NB4 (cell line): ENCODE measurements around the gene RIPOR1.
A peak's percentile ranks its signal among the peaks of the same experiment; 100 is the strongest.

Source experiments
- DNase-seq: peaks from one replicate; pipeline ENCODE4 v3.0.0; 2010; ENCODE audit warnings: low read depth
- H3K4me3 ChIP-seq: one replicate; pipeline ENCODE4 v1.5.1; 2011; ENCODE audit warnings: mild to moderate bottlenecking, low read depth, low read length, moderate library complexity
- MYC ChIP-seq: IDR thresholded peaks from 2 replicates; pipeline ENCODE4 v1.6.1; 2011; ENCODE audit warnings: low read depth, low read length
- POLR2A ChIP-seq: IDR thresholded peaks from 2 replicates; pipeline ENCODE4 v1.6.1; 2011; ENCODE audit warnings: mild to moderate bottlenecking; ENCODE audit not compliant: insufficient read length; ENCODE audit errors: extremely low read depth
- TF ChIP-seq, protein P1 (sequence below): IDR thresholded peaks from one replicate; pipeline ENCODE4 v1.5.1; 2012; ENCODE audit warnings: low read depth, low read length
- TF ChIP-seq, protein P2 (sequence below): IDR thresholded peaks from 2 replicates; pipeline ENCODE4 v1.6.1; 2011; ENCODE audit warnings: low read depth, low read length

The RIPOR1 gene

DNA sequence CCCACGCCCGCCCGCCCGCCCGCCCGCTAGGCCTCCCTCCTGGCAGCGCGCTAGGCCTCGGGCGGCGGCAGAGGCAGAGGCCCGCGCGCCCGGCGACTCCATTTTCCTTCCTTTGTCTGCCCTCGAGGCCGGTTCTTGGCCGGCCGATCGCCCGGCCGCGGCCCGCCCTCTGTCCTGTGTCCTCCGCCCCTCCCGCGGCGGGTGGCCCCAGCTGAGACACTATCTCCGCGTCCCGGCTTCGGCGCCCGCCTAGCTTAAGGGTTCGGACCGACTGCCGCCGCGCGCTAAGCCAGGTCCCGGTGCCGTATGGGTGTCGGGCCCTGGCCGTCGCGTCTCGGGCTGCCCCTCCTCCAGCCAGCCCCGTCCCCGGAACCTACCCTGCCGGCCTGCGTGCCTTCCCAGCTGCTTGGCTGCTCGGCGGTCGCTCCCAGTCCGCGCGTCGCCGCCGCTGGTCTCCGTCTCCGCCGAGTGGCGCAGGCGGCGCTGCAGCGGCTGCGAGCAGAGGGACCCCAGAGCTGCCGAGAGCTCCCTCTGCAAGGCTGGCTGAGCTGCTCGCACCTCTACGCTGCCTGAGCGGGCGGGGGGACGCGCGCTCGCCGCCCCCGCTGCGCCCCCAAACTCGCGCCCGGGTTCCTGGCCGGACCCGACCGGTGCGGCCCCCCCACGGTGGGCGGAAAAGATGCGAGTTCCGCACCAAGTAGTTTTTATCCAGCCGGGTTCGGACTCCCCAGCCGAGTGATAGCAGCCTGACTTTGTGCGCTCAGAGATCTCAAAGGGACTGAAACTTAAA is 34.5 kb downstream of the RIPOR1 start:
- DNase-seq, result peak; percentile 85

DNA sequence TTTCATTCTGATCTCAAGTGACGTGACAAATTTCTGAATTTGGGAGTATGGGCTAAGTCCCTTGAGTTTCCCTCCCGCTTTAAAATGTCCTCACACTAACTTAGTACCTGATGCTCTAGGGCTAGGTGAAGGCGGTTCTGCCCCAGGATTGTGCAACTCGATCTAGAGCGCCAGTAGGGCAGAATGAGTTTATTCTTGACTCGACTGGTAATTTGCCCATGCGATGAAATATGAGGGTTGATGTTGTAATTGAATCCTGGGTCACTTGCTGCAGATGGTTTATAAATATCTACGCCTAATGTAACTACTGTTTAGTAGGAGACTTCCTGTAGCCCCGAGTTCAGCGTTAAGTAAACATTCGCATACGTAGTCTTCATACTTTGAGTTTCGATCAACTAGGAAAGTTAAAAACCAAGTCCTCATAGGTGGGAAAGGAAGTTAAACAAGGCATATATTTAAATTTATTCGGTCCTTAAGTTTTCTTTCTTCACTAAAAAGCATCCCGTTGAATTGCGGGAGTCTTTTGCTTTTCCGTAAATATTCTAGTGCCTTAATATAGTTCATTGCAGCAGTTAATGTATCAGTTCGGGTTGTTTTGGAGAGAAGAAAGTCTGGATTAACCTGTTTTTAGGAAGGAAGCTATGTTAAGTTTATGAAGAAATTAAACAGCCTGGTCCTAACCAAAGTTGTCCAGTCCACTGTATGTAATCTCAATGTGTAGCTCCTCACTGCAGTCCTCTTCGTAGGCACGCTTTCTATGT is 35.3 kb downstream of the RIPOR1 start:
- DNase-seq, result peak; percentile 82
- TF ChIP-seq, protein P1, sequence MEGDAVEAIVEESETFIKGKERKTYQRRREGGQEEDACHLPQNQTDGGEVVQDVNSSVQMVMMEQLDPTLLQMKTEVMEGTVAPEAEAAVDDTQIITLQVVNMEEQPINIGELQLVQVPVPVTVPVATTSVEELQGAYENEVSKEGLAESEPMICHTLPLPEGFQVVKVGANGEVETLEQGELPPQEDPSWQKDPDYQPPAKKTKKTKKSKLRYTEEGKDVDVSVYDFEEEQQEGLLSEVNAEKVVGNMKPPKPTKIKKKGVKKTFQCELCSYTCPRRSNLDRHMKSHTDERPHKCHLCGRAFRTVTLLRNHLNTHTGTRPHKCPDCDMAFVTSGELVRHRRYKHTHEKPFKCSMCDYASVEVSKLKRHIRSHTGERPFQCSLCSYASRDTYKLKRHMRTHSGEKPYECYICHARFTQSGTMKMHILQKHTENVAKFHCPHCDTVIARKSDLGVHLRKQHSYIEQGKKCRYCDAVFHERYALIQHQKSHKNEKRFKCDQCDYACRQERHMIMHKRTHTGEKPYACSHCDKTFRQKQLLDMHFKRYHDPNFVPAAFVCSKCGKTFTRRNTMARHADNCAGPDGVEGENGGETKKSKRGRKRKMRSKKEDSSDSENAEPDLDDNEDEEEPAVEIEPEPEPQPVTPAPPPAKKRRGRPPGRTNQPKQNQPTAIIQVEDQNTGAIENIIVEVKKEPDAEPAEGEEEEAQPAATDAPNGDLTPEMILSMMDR, result no peak
- 0 out of 2 replicates have a peak, but pooled peaks have one; percentile 21 for TF ChIP-seq MYC
- peak overlapping the region; percentile 87 for H3K4me3 ChIP-seq

More for the DNA sequence above, 34.5 kb downstream of the RIPOR1 start:
- H3K4me3 ChIP-seq, result peak overlapping the region; percentile 87
- TF ChIP-seq, protein P1, result peak; percentile 7
- TF ChIP-seq POLR2A, result no peak

DNA sequence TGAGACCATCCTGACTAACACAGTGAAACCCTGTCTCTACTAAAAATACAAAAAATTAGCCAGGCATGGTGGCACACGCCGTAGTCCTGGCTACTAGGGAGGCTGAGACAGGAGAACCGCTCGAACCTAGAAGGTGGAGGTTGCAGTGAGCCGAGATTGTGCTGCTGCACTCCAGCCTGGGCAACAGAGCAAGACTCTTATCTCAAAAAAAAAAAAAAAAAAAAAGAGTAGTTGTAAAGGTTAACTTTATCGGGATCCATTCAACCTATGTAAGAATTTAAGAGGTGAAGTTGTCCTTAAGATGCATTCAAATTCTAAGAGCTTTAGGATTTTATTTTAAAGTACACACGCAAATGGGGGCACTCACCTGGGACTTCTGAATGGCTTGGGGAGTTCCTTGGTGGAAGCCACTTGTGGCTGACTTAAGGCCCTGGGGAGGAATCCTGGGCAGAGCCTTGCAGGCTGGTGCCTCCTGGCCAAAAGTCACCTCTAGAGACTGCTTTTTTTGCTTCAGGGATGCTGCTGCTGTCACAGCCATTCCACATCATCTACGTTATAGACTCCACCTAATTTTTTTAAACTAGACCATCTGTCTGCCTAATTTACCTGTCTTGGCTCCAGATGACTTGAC is 37.0 kb downstream of the RIPOR1 start:
- TF ChIP-seq, protein P1, result no peak
- no peak for TF ChIP-seq MYC
- TF ChIP-seq, protein P2, sequence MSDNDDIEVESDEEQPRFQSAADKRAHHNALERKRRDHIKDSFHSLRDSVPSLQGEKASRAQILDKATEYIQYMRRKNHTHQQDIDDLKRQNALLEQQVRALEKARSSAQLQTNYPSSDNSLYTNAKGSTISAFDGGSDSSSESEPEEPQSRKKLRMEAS, result no peak
- TF ChIP-seq POLR2A, result no peak
- H3K4me3 ChIP-seq, result no peak overlapping the region
- DNase-seq, result no peak

DNA sequence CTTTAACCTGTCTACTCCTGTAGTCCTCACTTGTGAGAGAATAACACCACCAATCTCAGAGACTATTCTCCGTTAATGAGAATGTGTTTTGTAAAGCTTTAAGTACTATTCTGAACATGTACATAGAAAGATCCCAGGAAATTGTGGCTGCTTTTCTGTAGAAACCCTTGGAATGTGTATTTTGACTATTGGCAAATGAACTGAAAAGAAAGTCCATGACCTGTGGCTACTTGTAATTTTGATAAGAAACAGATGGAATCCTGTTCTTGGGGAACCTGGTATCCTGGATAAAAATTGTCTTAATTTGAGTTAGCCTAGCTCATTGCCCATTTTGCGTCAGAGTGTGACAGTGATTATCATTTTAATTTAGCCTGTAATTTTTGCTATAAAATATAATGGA is 42.8 kb downstream of the RIPOR1 start:
- DNase-seq, result no peak
- H3K4me3 ChIP-seq, result no peak overlapping the region
- TF ChIP-seq POLR2A (no peak), MYC (no peak)
- TF ChIP-seq, protein P2, result no peak
- TF ChIP-seq, protein P1, result no peak

DNA sequence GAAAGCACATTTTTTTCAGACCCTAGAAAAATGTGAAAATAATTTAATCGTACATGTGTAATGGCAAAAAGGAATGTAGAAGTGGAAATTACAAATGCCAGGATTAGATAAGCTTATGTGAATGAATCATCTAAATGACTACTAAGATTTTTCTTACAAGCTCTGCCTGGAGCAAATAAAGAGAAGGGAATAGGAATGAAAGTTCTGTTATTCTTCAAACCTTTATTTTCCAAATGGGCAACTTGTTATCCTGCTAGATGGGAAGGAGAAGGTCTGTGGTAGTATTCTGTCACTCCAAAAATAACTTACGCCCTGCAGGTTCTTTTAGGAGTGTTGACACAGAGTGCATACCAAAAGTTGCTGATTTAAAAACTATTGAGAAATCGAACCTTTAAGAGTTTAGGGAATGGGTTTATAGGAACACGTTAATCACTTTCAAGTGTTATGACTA is 43.4 kb downstream of the RIPOR1 start:
- TF ChIP-seq MYC, result no peak
- TF ChIP-seq, protein P2, result no peak
- no peak overlapping the region for H3K4me3 ChIP-seq
- no peak for DNase-seq

DNA sequence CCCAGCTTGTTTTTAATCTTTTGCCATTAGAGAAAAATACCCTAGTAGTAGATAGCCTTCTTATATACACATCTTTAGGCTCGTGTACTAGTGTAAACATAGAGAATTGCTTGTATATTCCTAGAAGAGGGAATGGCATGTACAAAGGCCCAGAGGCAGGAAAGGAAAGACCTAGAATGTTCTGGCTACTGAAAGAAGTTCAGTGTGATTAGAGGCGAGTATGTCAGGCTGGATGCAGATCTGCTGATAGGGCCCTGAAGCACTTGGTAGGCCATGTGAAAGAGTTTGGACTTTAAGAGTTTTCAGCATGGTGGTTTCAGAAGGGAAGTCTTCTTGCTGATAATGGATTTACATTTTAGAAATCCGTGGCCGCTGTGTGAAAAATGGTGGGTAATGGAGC is 51.1 kb downstream of the RIPOR1 start:
- DNase-seq, result no peak
- TF ChIP-seq, protein P2, result no peak
- TF ChIP-seq, protein P1, result no peak
- no peak for TF ChIP-seq MYC
- TF ChIP-seq POLR2A, result no peak
- no peak overlapping the region for H3K4me3 ChIP-seq
